Central memory CD8-positive, alpha-beta T cell (primary cell): ENCODE measurements around the gene MAPK8.

Source experiments
- ATAC-seq: fragments of 150-1000 bp; cut with Tn5 transposase; replicated peaks from 2 replicates; pipeline ENCODE4 v1.10.0; 2022; ENCODE audit warnings: mild to moderate bottlenecking, moderate FRiP score, moderate number of reproducible peaks; ENCODE audit not compliant: poor library complexity, severe bottlenecking; ENCODE audit errors: extremely low read depth
- DNase-seq, 2 donors: peaks; one replicate each; pipeline ENCODE4 v3.0.0; 2021; ENCODE audit warnings: low spot score in 2 of 2
- H3K27ac Mint-ChIP-seq: one replicate; pipeline ENCODE4 v1.8.0; 2022; ENCODE audit warnings: low read depth, mild to moderate bottlenecking, moderate library complexity, mixed read lengths
- H3K27me3 Mint-ChIP-seq: one replicate; pipeline ENCODE4 v1.8.0; 2022; ENCODE audit warnings: mixed read lengths
- H3K36me3 Mint-ChIP-seq: one replicate; pipeline ENCODE4 v1.8.0; 2022; ENCODE audit warnings: mild to moderate bottlenecking, moderate library complexity, mixed read lengths; ENCODE audit not compliant: insufficient read depth
- H3K4me1 Mint-ChIP-seq: one replicate; pipeline ENCODE4 v1.8.0; 2022; ENCODE audit warnings: mixed read lengths
- H3K4me3 Mint-ChIP-seq: one replicate; pipeline ENCODE4 v1.8.0; 2022; ENCODE audit warnings: mild to moderate bottlenecking, moderate library complexity, mixed read lengths
- H3K9me3 Mint-ChIP-seq: one replicate; pipeline ENCODE4 v1.8.0; 2022; ENCODE audit warnings: mixed read lengths

Gene MAPK8

DNA sequence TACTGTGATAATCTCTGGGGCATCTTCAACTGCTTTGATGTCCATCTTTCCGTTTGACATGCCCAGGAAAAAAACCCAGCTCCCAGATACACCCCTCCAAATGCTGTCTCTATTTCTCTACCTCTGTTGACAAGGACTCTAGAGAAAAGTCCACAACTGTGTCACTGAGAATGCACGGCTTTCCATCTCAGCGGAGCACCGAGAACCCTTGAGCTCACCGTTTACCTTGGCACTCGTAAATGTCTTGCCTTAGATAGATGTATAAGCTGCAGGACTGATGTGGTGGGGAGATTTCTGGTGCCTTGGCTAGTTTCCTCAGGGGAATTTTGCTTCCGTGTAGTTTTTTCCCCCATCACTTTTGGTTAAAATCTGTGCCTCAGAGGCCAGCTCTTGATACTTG lies 7.4 kb upstream of the MAPK8 start:
- H3K4me1 Mint-ChIP-seq, result no peaks in the 10 kb centered on the region
- DNase-seq, result no peak
- no peak overlapping the region for H3K27ac Mint-ChIP-seq
- no peak overlapping the region for H3K4me3 Mint-ChIP-seq
- no peak for ATAC-seq
- no peaks in the 10 kb centered on the region for H3K27me3 Mint-ChIP-seq
- H3K36me3 Mint-ChIP-seq, result peaks cover 6% of the 10 kb centered on the region
- no peaks in the 10 kb centered on the region for H3K9me3 Mint-ChIP-seq

DNA sequence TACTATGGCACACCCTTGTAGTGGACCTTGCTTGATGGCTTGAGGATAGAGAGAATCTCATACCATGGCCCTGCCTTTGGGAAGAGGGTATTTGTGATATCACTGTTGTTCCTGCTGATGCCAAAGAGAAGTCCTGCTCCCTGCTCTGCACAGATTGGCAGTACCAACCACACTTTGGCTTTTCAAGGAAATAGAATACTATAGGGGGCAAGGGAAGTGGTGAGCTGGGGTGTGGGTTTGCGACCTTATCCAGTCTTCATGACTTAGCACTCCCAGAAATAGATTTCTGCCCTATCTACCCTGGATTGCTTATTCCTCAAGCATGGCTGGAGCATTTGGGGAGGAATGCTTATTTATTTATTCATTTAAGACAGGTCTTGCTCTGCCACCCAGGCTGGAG lies 6.8 kb upstream of the MAPK8 start:
- no peaks in the 10 kb centered on the region for H3K4me1 Mint-ChIP-seq
- no peak for ATAC-seq
- H3K4me3 Mint-ChIP-seq, result no peak overlapping the region
- H3K9me3 Mint-ChIP-seq, result no peaks in the 10 kb centered on the region
- no peaks in the 10 kb centered on the region for H3K27me3 Mint-ChIP-seq
- DNase-seq, result no peak
- peaks cover 6% of the 10 kb centered on the region for H3K36me3 Mint-ChIP-seq
- no peak overlapping the region for H3K27ac Mint-ChIP-seq

DNA sequence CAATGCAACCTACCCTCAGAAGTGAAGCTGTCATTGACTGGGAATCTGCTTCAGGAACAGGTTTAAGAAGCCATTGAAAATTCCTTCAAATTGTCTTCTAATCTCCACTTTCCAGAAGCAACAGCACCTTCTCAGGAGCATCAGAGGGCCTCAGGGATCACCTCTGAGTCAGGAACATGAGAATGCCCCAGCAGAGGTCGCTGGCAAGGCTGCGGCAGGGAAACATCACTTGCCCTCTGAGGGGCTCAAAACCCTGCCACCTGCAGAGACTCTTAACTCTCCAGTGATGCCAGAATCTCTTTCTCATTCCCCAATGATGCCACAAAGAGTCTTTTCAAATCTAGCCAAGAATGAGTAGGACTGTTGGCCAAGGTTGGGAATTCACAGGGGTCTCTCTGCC lies 5.9 kb upstream of the MAPK8 start:
- Mint-ChIP-seq H3K27ac (no peak overlapping the region), H3K27me3 (no peaks in the 10 kb centered on the region)
- ATAC-seq, result no peak

DNA sequence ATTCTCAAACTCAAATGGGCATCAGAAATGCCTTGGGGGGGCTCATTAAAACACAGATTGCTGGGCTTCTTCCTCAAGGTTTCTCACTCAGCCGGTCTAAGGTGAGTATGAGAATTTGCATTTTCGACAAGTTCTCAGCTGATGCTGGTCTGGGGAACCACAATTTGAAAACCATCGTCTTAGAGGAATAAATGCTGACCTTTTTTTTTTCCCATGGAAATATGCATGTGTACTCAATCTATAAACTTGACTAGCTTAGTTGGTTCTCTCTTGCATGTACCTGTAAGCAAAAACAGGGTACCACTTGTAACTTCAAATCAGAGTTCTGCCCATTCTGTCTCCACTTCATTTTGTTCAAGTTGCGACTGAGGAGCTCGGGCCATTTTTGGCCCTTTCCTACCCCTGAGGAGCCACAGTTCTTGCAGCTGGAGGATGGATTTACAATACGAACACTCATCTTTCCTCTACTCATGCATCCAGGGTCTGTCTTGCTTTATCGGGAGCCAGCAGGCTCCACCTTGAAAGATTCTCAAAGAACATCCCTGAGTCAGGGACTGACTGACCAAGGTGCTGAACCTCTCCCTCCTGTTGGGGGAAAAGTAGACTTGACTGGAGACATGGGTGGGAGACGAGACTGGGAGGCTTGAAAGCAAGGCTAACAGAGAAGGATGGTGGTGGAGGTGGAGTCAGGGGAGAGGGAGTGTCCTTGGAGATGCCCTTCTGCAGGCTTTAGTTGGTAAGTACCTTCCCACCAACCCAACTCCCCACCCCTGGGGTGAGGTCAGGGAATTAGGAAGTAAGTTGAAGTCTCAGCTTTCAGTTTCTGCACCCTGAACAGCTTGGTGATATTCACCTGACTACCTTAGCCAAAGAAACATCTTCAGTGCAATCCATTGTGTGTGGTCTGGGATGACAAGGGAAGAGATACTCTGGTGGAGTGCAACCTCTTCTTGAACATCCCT lies 3.7 kb upstream of the MAPK8 start:
- H3K9me3 Mint-ChIP-seq, result no peaks in the 10 kb centered on the region
- H3K4me3 Mint-ChIP-seq, result no peak overlapping the region
- H3K36me3 Mint-ChIP-seq, result peaks cover 7% of the 10 kb centered on the region
- H3K27ac Mint-ChIP-seq, result no peak overlapping the region
- ATAC-seq (no peak), DNase-seq (no peak)
- H3K27me3 Mint-ChIP-seq, result no peaks in the 10 kb centered on the region
- H3K4me1 Mint-ChIP-seq, result peaks cover 5% of the 10 kb centered on the region

More for the DNA sequence above, 5.9 kb upstream of the MAPK8 start:
- H3K9me3 Mint-ChIP-seq, result no peaks in the 10 kb centered on the region
- H3K4me3 Mint-ChIP-seq, result no peak overlapping the region
- DNase-seq, result no peak
- H3K4me1 Mint-ChIP-seq, result no peaks in the 10 kb centered on the region
- peaks cover 4% of the 10 kb centered on the region for H3K36me3 Mint-ChIP-seq

DNA sequence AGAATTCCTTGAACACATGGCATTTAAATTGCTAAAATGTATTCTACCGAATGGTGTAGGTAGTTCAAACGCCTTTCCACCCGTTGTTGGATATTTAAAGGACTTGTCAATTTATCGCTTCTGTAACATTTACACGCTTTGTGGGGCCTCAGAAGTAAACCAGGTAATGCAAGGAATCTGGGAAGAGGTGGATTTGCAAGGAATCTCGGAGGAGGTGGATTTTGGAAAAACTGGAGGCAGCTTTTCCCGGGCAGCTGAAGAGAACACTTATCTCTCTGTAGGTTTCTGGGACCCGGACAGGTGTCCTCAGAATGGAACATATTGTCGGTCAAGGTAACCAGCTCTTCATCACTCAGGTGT lies 592 bp upstream of the MAPK8 start:
- H3K27ac Mint-ChIP-seq, result peak overlapping the region; percentile 63
- ATAC-seq, result no peak

DNA sequence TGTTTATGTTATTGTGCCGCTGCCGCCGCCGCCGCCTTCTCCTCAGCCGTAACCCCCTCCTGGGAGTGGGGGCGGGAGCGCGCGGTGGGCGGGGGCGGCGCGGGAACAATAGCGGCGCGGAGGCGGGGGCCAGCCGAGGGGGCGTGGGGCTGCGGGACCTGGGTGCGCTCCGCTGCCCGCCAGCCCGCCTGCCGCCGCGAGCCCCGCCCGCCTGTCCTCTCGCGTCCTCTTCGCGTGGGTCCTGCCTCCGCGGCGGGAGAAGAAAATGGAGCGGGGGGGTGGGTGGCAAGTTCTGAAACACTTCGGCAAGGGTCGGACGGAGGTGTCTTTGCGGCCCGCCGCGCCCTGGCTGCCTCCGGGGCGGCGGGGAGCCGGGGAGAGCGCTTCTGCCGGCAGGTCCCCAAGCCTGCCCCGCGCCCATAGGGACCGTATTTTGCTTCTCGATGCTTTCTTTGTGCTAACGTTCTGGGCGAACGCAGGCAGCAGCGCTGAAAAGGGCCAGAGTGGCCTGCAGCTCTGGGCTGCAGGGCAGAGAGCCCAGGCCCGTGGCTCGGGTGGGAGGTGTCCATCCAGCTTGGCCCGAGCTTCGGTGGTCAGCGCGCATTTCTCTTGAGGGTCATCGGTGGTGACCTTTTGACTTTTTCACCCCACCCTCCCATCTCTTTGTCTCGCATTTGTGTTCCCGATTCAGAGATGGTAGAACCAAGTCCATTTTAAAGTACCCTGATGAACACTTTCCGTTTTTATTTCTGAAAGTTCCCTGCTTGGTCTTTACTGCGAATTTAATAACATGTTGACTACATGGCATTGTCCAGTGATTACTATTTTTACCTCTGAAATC lies 613 bp downstream of the MAPK8 start:
- Mint-ChIP-seq H3K36me3 (peaks cover 3% of the 10 kb centered on the region), H3K4me3 (peak overlapping the region; percentile 73)
- DNase-seq, result no peak

More for the DNA sequence above, 592 bp upstream of the MAPK8 start:
- no peak for DNase-seq
- peaks cover 5% of the 10 kb centered on the region for H3K36me3 Mint-ChIP-seq
- H3K27me3 Mint-ChIP-seq, result no peaks in the 10 kb centered on the region
- H3K4me3 Mint-ChIP-seq, result peak overlapping the region; percentile 73
- H3K4me1 Mint-ChIP-seq, result peaks cover 16% of the 10 kb centered on the region
- H3K9me3 Mint-ChIP-seq, result no peaks in the 10 kb centered on the region

DNA sequence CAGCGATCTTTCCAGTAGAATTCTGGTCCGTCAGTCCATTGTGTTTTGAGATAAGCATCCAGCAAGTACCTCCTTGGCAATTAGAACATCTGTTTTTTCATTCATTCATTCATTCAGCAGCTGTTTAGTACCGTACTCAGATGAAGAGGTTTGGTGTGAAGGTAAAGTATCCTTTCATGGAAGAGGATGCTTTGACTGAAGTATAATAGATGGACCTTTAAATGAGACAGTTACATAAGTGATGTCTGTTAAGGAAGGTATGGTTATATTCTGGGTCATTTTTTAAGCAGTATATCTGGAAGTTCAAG lies 1.2 kb downstream of the MAPK8 start:
- H3K9me3 Mint-ChIP-seq, result no peaks in the 10 kb centered on the region
- no peak for DNase-seq
- H3K36me3 Mint-ChIP-seq, result peaks cover 3% of the 10 kb centered on the region
- no peaks in the 10 kb centered on the region for H3K27me3 Mint-ChIP-seq
- no peak for ATAC-seq
- H3K4me1 Mint-ChIP-seq, result peaks cover 28% of the 10 kb centered on the region
- peak overlapping the region; percentile 27 for H3K27ac Mint-ChIP-seq
- H3K4me3 Mint-ChIP-seq, result peak overlapping the region; percentile 73

More for the DNA sequence above, 613 bp downstream of the MAPK8 start:
- Mint-ChIP-seq H3K9me3 (no peaks in the 10 kb centered on the region), H3K4me1 (peaks cover 25% of the 10 kb centered on the region), H3K27me3 (no peaks in the 10 kb centered on the region), H3K27ac (peak overlapping the region; percentile 27)
- ATAC-seq, result peak; percentile 47

DNA sequence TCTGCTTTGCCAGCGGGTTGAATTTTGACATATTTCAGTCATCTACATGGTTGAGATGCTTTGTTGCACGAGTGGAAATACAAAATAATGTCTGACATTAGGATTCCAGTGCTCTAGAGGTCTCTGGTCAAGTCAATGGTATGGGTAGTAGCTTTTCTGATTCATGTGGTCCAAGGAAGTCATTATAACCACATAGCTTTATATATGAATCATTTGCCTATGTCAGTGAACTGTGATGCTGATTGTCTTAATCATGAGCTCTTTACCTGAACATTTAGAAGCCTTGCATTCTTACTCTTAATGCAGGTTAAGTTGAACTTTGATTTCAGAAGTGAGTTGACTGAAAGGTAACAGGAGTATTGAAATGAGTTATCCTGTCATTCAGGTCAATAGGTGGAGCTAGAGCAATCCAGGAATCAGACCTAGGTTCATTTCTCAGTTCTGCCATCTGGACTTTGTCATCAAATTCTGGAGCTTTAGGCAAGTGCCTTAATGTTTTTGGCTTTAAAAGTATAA lies 3.3 kb downstream of the MAPK8 start:
- Mint-ChIP-seq H3K36me3 (peaks cover 3% of the 10 kb centered on the region), H3K27ac (no peak overlapping the region), H3K27me3 (no peaks in the 10 kb centered on the region), H3K4me3 (no peak overlapping the region), H3K9me3 (no peaks in the 10 kb centered on the region), H3K4me1 (peaks cover 35% of the 10 kb centered on the region)
- DNase-seq (no peak), ATAC-seq (no peak)

DNA sequence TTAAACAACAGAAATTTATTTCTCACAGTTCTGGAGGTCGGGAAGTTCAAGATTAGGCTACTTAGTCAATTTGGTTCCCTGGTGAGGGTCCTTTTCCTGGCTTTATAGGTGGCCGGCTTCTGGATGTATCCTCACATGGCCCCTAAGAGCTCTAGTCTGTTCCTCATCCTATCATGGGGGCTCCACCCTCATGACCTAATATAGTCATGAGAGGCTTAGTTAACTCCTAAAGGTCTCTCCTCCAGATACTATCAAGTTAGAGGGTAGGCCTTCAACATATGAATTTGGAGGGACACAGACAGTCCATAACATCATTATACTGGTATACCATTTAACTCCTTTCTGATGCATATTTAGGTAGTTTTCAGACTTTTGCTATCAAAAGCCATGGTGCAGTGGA lies 7.6 kb downstream of the MAPK8 start:
- Mint-ChIP-seq H3K36me3 (no peaks in the 10 kb centered on the region), H3K4me3 (no peak overlapping the region), H3K27ac (no peak overlapping the region), H3K9me3 (no peaks in the 10 kb centered on the region), H3K4me1 (peaks cover 33% of the 10 kb centered on the region), H3K27me3 (no peaks in the 10 kb centered on the region)
- DNase-seq (no peak), ATAC-seq (no peak)

DNA sequence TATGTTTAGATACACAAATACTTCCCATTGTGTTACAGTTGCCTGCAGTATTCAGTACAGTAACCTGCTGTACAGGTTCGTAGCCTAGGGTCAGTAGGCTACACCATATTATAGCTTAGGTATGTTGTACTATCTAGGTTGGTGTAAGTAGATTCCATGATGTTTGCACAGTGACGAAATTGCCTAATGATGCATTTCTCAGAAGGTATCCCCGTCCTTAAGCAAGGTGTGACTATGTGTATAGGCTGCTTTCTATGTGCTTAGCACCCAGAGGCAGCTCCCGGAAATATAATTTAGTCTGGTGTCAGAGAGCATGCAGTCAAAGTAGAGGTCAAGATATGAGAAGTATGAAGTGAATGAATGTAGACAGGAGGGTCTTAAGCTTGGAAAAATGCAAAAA lies 9.8 kb downstream of the MAPK8 start:
- no peak overlapping the region for H3K4me3 Mint-ChIP-seq
- peaks cover 27% of the 10 kb centered on the region for H3K4me1 Mint-ChIP-seq
- H3K9me3 Mint-ChIP-seq, result no peaks in the 10 kb centered on the region
- no peak for ATAC-seq
- no peak for DNase-seq
- peaks cover 2% of the 10 kb centered on the region for H3K36me3 Mint-ChIP-seq
- H3K27me3 Mint-ChIP-seq, result no peaks in the 10 kb centered on the region
- H3K27ac Mint-ChIP-seq, result no peak overlapping the region

DNA sequence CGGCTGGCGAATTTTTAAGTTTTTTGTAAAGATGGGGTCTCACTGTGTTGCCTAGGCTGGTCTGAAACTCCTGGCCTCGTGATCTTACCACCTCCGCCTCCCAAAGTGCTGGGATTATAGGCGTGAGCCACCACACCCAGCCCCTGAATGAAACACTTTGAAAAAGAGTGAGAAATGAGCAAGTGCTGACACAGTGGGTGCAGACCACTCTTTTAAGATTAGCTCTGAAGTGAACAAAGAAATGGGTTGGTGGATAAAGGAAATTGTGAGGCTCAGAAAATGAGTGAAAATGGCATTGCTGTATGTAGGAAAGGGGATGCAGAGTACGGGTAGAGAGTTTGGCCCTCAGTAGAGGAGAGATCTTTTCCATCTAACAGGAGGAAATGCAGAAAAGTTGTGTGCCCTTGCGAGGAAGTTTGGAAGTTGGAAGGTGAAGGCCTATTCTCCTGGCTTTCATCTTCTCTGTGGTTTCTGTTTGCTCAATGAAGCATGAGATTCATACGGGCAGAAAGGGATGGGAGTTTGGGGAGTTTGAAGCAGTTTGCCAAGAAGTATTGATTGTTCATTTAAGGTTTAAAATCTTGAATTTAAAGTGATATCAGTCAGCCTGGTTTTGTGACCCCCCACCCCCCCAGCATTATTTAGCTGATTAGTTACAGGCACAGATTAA lies 11.0 kb downstream of the MAPK8 start:
- Mint-ChIP-seq H3K4me3 (no peak overlapping the region), H3K9me3 (no peaks in the 10 kb centered on the region), H3K27me3 (no peaks in the 10 kb centered on the region), H3K27ac (no peak overlapping the region), H3K4me1 (peaks cover 23% of the 10 kb centered on the region), H3K36me3 (peaks cover 2% of the 10 kb centered on the region)
- no peak for DNase-seq
- ATAC-seq, result no peak

DNA sequence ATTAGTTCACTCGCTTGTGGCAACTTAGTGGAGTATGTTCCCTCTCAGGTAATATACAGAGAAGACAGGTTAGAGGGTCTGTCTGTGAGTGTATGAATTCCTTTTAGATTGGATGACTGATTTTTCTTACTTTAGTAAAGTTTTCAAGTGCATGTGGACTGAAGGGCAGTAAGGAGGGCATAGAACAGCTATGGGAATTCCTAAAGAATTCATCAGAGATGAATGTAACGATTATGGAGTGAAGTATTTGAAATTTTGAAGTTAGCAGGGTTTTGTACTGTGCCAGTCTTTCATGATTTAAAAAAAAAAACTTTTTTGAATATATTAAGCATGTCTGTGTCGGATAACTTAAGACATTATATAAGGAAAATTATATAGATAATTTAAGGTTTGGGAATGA lies 15.5 kb downstream of the MAPK8 start:
- DNase-seq, result no peak
- H3K4me3 Mint-ChIP-seq, result no peak overlapping the region
- H3K27me3 Mint-ChIP-seq, result no peaks in the 10 kb centered on the region
- H3K9me3 Mint-ChIP-seq, result no peaks in the 10 kb centered on the region
- peaks cover 26% of the 10 kb centered on the region for H3K4me1 Mint-ChIP-seq
- H3K36me3 Mint-ChIP-seq, result peaks cover 4% of the 10 kb centered on the region
- H3K27ac Mint-ChIP-seq, result no peak overlapping the region
- no peak for ATAC-seq
